HUDEP-2 (cell line): ENCODE results near the gene FAM83G.
"Not testable (repeated sequence)": the region's sequence is repeated elsewhere in the genome, so short reads cannot be mapped to it uniquely, and the experiment has no call there.

ENCODE experiments used
- DNase-seq, 76 experiments: peaks; one replicate each; lab custom pipeline; 2025; ENCODE audit not compliant: unreplicated experiment in 76 of 76; lab: John Stamatoyannopoulos, UW

FAM83G gene

DNA sequence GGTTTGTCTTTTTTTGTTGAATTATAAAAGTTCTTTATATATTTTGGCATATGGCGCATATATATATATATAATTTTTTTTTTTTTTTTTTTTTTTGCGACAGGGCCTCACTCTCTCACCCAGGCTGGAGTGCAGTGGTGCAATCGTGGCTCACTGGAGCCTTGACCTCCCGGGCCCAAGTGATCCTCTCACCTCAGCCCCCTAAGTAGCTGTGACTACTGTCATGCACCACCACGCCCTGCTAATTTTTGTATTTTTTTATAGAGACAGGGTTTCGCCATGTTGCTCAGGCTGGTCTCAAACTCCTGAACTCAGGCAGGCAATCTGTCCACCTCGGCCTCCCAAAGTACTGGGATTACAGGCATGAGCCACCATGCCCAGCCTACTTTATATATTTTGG lies 82.0 kb downstream of the FAM83G start:
- DNase-seq: not testable (repeated sequence)

GRCh38 chr17:18921912-18922451 lies 82.6 kb downstream of the FAM83G start:
- no peak for DNase-seq

- no peak for DNase-seq
These were observed 83.1 kb downstream of the FAM83G start for GRCh38 chr17:18921485-18921884.

- DNase-seq: no peak
These were observed 83.6 kb downstream of the FAM83G start for GRCh38 chr17:18920911-18921441.

DNA sequence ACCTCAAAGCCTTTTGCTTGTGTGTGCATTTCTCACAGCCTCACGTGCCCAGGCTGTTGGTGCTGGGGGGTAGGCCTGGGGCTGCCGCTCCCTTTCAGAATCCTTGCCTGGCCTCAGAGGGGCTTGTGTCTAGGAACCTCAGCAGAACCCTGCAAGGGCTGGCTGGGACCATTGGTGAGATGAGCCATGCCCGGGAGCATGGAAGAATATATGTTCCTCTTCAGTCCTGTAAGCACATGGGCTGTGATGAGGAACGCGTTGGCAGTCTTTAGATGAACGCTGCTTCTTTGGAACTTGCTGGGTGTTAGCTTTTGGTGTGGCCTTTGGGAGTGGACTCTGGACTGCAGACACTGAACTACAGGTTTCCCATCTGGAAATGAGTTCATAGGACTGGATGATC lies 84.6 kb downstream of the FAM83G start:
- no peak for DNase-seq
